ENCODE measurements around the gene RNF220. TPM values are rescaled to one million over a fixed set of nuclear protein-coding genes. Genes with fewer than 3 reads are reported as not detected.

The RNF220 gene
- total RNA-seq, 4 donors from 2014 or later, result 45.8 to 169 (median 89.4) TPM

GRCh38 chr1:44405798-44406736, 1.0 kb downstream of the RNF220 start:
- peak overlapping the region in 3 of 4 donors; percentile 24 to 41 (median 39) for H3K4me3 ChIP-seq
- in situ Hi-C loops (cut with MboI; ENCODE audit: low pct_ligation_motif_present in 1 of 4, low pct_unique_long_range_greater_than_20kb in 1 of 4, low sequenced_read_pairs in 3 of 4) (no loop called here), intact Hi-C loops (cut with DNase I; ENCODE audit: low total_unique reads) (no loop called here)
- no peak for DNase-seq
- WGBS, 2 donors (ENCODE audit: low coverage in 1 of 2), result 0 to 3% methylated on average over 8 to 64 of the region's 66 CpGs
- H3K36me3 ChIP-seq, result no peaks in the 10 kb centered on the region
- peaks cover 20 to 36% (median 32%) of the 10 kb centered on the region in 4 donors for H3K4me1 ChIP-seq
- no peaks in the 10 kb centered on the region for H3K9me3 ChIP-seq
- no peak for TF ChIP-seq POLR2A (IDR thresholded peaks at IDR 0.05)
- no peak for TF ChIP-seq EP300 (IDR thresholded peaks at IDR 0.05; ENCODE audit: low read depth)
- TF ChIP-seq POLR2AphosphoS5 (IDR thresholded peaks at IDR 0.05), result no peak
- no peak for TF ChIP-seq CTCF (IDR thresholded peaks at IDR 0.05)
- H3K27ac ChIP-seq, result no peak overlapping the region
- peaks cover 100% of the 10 kb centered on the region for H3K27me3 ChIP-seq

GRCh38 chr1:44406737-44407429, 1.8 kb downstream of the RNF220 start:
- H3K36me3 ChIP-seq, result no peaks in the 10 kb centered on the region
- H3K4me3 ChIP-seq, result peak overlapping the region in 3 of 4 donors; percentile 24 to 41 (median 39)
- peaks cover 20 to 36% (median 32%) of the 10 kb centered on the region in 4 donors for H3K4me1 ChIP-seq
- peaks cover 100% of the 10 kb centered on the region for H3K27me3 ChIP-seq
- no peaks in the 10 kb centered on the region for H3K9me3 ChIP-seq
- TF ChIP-seq POLR2AphosphoS5 (IDR thresholded peaks at IDR 0.05) (no peak), EP300 (IDR thresholded peaks at IDR 0.05; ENCODE audit: low read depth) (no peak), CTCF (IDR thresholded peaks at IDR 0.05) (no peak), POLR2A (IDR thresholded peaks at IDR 0.05) (no peak)
- in situ Hi-C loops (cut with MboI; ENCODE audit: low pct_ligation_motif_present in 1 of 4, low pct_unique_long_range_greater_than_20kb in 1 of 4, low sequenced_read_pairs in 3 of 4) (no loop called here), intact Hi-C loops (cut with DNase I; ENCODE audit: low total_unique reads) (no loop called here)
- no peak overlapping the region for H3K27ac ChIP-seq
- WGBS, 2 donors (ENCODE audit: low coverage in 1 of 2), result 11 to 16% methylated on average over 8 to 38 of the region's 50 CpGs
- no peak for DNase-seq

GRCh38 chr1:44407430-44408211, 2.6 kb downstream of the RNF220 start:
- no peak for DNase-seq
- WGBS, 2 donors (ENCODE audit: low coverage in 1 of 2), result 7% methylated on average over 10 to 63 of the region's 85 CpGs
- in situ Hi-C loops (cut with MboI; ENCODE audit: low pct_ligation_motif_present in 1 of 4, low pct_unique_long_range_greater_than_20kb in 1 of 4, low sequenced_read_pairs in 3 of 4) (no loop called here), intact Hi-C loops (cut with DNase I; ENCODE audit: low total_unique reads) (no loop called here)
- Histone ChIP-seq H3K36me3 (no peaks in the 10 kb centered on the region), H3K9me3 (no peaks in the 10 kb centered on the region), H3K27ac (no peak overlapping the region), H3K4me3 (peak overlapping the region in 2 of 4 donors; percentile 39 to 41), H3K4me1 (peaks cover 20 to 36% (median 32%) of the 10 kb centered on the region in 4 donors), H3K27me3 (peaks cover 100% of the 10 kb centered on the region)
- TF ChIP-seq EP300 (IDR thresholded peaks at IDR 0.05; ENCODE audit: low read depth), result no peak
- no peak for TF ChIP-seq POLR2A (IDR thresholded peaks at IDR 0.05)
- no peak for TF ChIP-seq CTCF (IDR thresholded peaks at IDR 0.05)
- TF ChIP-seq POLR2AphosphoS5 (IDR thresholded peaks at IDR 0.05), result no peak
